Peyer's patch (tissue), 4 donors: ENCODE data around the gene ARMC8.

ENCODE experiments used
- CTCF ChIP-seq, 6 experiments: fragments of 450-650 bp in 4 of 6; fragments of 200-600 bp in 2 of 6; sonication (generic) in 1 of 6; IDR thresholded peaks; one replicate each; pipeline ENCODE4 v1.5.1; 2017 to 2019; ENCODE audit warnings: antibody characterized with exemption in 6 of 6, mild to moderate bottlenecking in 3 of 6, moderate library complexity in 1 of 6
- POLR2A ChIP-seq, 2 donors: fragments of 450-650 bp; IDR thresholded peaks; one replicate each; pipeline ENCODE4 v1.5.1; 2017; ENCODE audit warnings: antibody characterized with exemption in 2 of 2, mild to moderate bottlenecking in 2 of 2, moderate library complexity in 2 of 2

GRCh38 chr3:138325990-138326389 is 138.9 kb downstream of the ARMC8 start:
- no peak for TF ChIP-seq POLR2A (IDR thresholded peaks at IDR 0.05)
- no peak for TF ChIP-seq CTCF (IDR thresholded peaks at IDR 0.05)
